ENCODE measurements around the gene CTSS.

The CTSS gene

GRCh38 chr1:150692720-150693119 is 72.9 kb downstream of the CTSS start:
- no peaks in the 10 kb centered on the region for H3K9me3 ChIP-seq (ENCODE audit: control insufficient read depth, low read length)
- H3K36me3 ChIP-seq (ENCODE audit: control insufficient read depth, insufficient read depth, low read length): no peaks in the 10 kb centered on the region
- H3K27ac ChIP-seq: no peak overlapping the region
- H3K4me3 ChIP-seq (ENCODE audit: low read depth, low read length): no peak overlapping the region
- TF ChIP-seq CTCF (IDR thresholded peaks at IDR 0.05): no peak
- no peaks in the 10 kb centered on the region for H3K27me3 ChIP-seq (ENCODE audit: control insufficient read depth, insufficient read depth, low read length)
- H2AFZ ChIP-seq: no peak overlapping the region
- H3K79me2 ChIP-seq: no peaks in the 10 kb centered on the region
- H3K9ac ChIP-seq: no peak overlapping the region
- no peak overlapping the region for H3K4me2 ChIP-seq (ENCODE audit: low read length)
- H3K4me1 ChIP-seq: no peaks in the 10 kb centered on the region

- no peaks in the 10 kb centered on the region for H3K79me2 ChIP-seq
Observed at GRCh38 chr1:150688763-150689162, 76.8 kb downstream of the CTSS start.

GRCh38 chr1:150686275-150686674 is 79.3 kb downstream of the CTSS start:
- H3K4me2 ChIP-seq (ENCODE audit: low read length): no peak overlapping the region
- no peak for TF ChIP-seq CTCF (IDR thresholded peaks at IDR 0.05)
- H3K9me3 ChIP-seq (ENCODE audit: control insufficient read depth, low read length): no peaks in the 10 kb centered on the region

More at GRCh38 chr1:150688763-150689162, 76.8 kb downstream of the CTSS start:
- Histone ChIP-seq H3K9me3 (ENCODE audit: control insufficient read depth, low read length) (no peaks in the 10 kb centered on the region), H3K36me3 (ENCODE audit: control insufficient read depth, insufficient read depth, low read length) (no peaks in the 10 kb centered on the region), H3K4me1 (no peaks in the 10 kb centered on the region), H3K4me3 (ENCODE audit: low read depth, low read length) (no peak overlapping the region), H3K4me2 (ENCODE audit: low read length) (no peak overlapping the region), H3K27ac (no peak overlapping the region), H2AFZ (no peak overlapping the region), H3K9ac (no peak overlapping the region), H3K27me3 (ENCODE audit: control insufficient read depth, insufficient read depth, low read length) (no peaks in the 10 kb centered on the region)
- TF ChIP-seq CTCF (IDR thresholded peaks at IDR 0.05): no peak

GRCh38 chr1:150683914-150684313 is 81.7 kb downstream of the CTSS start:
- Histone ChIP-seq H3K36me3 (ENCODE audit: control insufficient read depth, insufficient read depth, low read length) (no peaks in the 10 kb centered on the region), H3K9me3 (ENCODE audit: control insufficient read depth, low read length) (no peaks in the 10 kb centered on the region), H3K79me2 (no peaks in the 10 kb centered on the region), H3K4me2 (ENCODE audit: low read length) (no peak overlapping the region), H3K4me1 (no peaks in the 10 kb centered on the region), H2AFZ (no peak overlapping the region), H3K9ac (no peak overlapping the region), H3K27me3 (ENCODE audit: control insufficient read depth, insufficient read depth, low read length) (no peaks in the 10 kb centered on the region), H3K27ac (no peak overlapping the region), H3K4me3 (ENCODE audit: low read depth, low read length) (no peak overlapping the region)
- no peak for TF ChIP-seq CTCF (IDR thresholded peaks at IDR 0.05)

More at GRCh38 chr1:150686275-150686674, 79.3 kb downstream of the CTSS start:
- Histone ChIP-seq H3K4me3 (ENCODE audit: low read depth, low read length) (no peak overlapping the region), H3K36me3 (ENCODE audit: control insufficient read depth, insufficient read depth, low read length) (no peaks in the 10 kb centered on the region), H3K27ac (no peak overlapping the region), H3K79me2 (no peaks in the 10 kb centered on the region), H3K4me1 (no peaks in the 10 kb centered on the region), H3K9ac (no peak overlapping the region), H2AFZ (no peak overlapping the region), H3K27me3 (ENCODE audit: control insufficient read depth, insufficient read depth, low read length) (no peaks in the 10 kb centered on the region)

Data from parathyroid adenoma (tissue), 2 donors.